HG03097 (cell line): ENCODE measurements around the gene ACSM2B.
"Not testable (repeated sequence)": the region's sequence is repeated elsewhere in the genome, so short reads cannot be mapped to it uniquely, and the experiment has no call there.

Experiments
- ATAC-seq: cut with Tn5 transposase; IDR thresholded peaks from one replicate; pipeline ENCODE4 v1.9.1; 2021; ENCODE audit not compliant: unreplicated experiment, low FRiP score

Gene ACSM2B

GRCh38 chr16:20576145-20576544 lies at the start of gene ACSM2B:
TSS of gene ACSM2B (minus strand) at chr16:20576367. CDS start at chr16:20564845, 11,522 bp downstream.
- ATAC-seq, result not testable (repeated sequence)

GRCh38 chr16:20624882-20625807 lies 49.0 kb upstream of the ACSM2B start:
- no peak for ATAC-seq

- no peak for ATAC-seq
Measured at GRCh38 chr16:20624205-20624604, 48.0 kb upstream of the ACSM2B start.

DNA sequence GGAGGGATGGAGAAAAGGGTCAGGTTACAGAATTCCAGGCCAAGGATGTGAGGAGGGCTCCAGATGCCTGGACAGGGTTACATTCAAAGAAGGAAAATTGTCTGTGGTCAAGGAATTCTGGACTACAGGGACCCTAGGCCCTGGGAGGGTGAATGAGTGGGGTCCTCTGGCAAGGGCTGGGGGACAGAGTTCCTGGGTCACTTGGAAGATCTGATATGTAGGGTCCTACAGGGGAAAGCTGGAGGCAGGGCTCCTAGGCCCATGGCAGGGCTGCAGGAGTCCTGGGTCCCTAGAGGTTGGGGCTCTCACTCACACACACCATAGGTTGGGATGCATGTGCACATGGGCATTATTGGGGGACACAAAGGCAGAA lies 46.3 kb upstream of the ACSM2B start:
- no peak for ATAC-seq

- no peak for ATAC-seq
Measured at GRCh38 chr16:20621406-20621805, 45.2 kb upstream of the ACSM2B start.

GRCh38 chr16:20620770-20621169 lies 44.6 kb upstream of the ACSM2B start:
- no peak for ATAC-seq

- no peak for ATAC-seq
Measured at GRCh38 chr16:20620003-20620402, 43.8 kb upstream of the ACSM2B start.

- no peak for ATAC-seq
Measured at GRCh38 chr16:20617271-20617670, 41.1 kb upstream of the ACSM2B start.

- no peak for ATAC-seq
Measured at GRCh38 chr16:20614186-20615141, 38.3 kb upstream of the ACSM2B start.

DNA sequence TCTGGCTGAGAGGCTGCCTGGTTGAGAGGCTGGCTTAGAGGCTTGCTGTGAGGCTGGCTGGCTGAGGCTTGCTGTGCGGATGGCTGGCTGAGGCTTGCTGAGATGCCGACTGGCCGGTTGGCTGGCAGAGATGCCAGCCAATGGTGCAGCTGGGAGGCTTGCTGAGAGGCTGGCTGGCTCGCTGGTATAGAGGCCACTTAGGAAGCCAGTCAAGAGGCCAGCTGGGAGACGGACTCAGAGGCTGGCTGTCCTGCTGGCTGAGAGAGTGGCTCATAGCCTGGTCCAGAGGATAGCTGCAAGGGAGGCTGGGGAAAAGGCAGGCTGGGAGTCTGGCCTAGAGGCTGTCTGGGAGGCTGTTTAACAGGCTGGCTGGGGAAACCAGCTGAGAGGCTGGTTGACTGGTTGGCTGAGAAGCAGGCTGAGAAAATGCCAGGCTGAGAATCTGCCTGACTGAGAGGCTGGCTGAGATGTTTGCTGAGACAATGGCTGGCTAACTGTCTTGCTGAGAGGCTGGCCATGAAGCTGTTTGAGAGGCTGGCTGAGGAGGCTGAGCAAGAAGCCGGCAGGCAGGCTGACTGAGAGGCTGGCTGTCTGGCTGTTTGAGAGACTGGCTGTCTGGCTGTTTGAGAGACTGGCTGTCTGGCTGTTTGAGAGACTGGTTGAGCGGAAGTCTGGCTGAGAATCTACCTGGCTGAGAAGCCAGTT lies 37.5 kb upstream of the ACSM2B start:
- ATAC-seq, result no peak

- ATAC-seq, result no peak
Measured at GRCh38 chr16:20612551-20613480, 36.6 kb upstream of the ACSM2B start.

DNA sequence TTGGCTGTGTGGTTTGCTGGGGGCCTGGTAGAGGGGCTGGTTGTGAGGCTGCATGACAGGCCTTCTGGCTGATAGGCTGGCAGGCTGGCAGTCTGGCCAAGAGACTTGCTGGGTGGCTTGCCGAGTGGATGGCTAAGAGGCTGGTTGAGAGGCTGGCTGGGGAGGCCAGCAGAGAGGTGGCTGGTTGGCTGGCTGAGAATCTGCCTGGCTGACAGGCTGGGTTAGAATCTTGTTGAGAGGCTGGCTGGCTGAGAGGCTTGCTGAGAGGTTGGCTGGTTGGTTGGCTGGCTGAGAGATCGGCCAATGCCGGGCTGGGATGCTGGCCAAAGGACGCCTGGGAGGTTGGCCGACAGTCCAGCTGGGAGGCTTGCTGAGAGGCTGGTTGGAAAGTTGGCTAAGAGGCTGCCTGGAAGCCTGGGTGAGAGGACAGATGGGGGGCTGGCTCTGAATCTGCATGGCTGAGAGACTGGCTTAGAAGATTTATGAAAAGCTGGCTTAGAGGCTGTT lies 35.9 kb upstream of the ACSM2B start:
- no peak for ATAC-seq

GRCh38 chr16:20611350-20611902 lies 35.3 kb upstream of the ACSM2B start:
- no peak for ATAC-seq

GRCh38 chr16:20610892-20611349 lies 34.8 kb upstream of the ACSM2B start:
- ATAC-seq, result no peak

- ATAC-seq, result no peak
Measured at GRCh38 chr16:20610211-20610891, 34.2 kb upstream of the ACSM2B start.

DNA sequence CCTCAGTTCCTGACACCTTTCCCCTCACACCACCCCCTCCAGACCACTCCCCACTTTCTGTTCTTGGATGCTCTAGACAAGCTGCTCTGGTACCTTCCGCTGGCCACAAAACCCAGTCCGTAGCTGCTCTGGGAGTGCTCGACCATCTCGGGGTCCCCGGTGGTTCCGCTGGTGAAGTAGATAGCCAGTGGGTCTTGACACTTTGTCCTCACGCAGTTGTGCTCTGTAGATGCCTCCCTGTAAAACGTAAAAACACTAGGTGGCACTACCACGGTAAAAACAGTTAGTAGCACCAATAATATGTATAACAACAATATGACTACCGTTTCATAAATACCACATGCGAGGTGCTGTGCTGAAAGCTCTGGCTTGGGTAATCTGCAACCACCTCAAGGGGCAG lies 26.0 kb upstream of the ACSM2B start:
- ATAC-seq, result not testable (repeated sequence)

GRCh38 chr16:20599475-20599874 lies 23.3 kb upstream of the ACSM2B start:
- not testable (repeated sequence) for ATAC-seq

DNA sequence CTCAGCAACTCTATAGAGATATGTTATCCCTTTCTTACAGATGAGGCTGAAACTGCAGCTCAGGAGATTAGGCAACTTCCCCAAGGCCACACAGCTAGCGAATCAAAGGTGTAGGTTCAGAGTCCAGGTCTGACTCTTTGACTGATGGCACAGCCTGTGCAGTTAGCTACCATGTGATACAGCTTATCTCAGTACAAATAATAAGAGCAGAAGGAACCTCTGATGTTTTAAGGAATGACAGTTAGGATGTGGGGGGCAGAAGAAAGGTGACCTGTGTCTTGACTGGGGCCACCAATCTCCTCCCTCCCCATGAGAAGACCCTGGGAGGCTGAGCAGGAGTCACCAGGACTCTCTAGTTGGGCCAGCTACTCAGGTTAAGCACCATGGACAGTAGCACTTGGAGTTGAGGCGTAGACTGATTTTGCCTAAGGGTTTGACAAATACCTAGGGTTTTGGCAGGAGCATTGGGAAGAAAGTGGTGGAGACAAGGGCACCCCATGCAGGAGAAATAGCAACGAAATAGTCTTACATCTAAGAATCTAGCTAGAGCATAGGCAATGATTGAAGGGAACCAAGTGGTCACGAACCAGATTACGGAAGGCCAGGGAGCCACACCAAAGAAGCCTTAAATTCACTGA lies 22.8 kb upstream of the ACSM2B start:
- no peak for ATAC-seq
